ENCODE measurements around the gene TRIO.

The TRIO gene

DNA sequence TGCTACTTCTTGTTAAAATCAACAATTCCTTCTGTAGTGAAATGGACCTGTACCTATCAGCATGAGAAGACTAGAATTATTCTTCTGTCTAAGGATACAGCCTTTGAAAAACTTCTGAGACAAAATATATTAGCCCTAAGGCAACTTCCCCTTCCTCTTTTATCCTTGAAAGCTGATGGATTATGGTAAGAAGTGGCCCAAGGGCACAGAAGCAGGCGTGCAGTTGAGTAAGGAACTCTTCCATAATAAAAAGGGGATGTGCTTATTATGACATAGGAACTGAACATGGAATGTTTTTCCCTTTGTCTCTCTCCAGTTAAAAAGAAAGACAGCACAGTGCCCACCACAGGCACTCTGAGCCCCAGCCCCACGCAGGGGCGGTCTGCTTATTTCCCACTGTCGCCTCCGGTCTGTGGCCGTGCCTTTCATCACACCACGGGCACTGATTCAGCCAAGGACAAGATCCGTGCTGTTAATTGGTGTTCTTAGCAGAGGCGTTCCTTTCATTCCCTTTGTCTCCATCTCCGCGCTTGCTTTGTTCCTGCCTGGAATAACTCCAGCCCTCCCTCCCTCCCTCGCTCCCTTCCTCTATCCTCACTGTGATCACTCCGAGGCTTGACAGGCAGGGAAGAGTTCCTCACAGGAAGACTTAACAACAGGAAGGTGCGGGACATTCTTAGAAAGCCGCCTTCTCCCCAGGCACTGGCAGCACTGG is 302.6 kb downstream of the TRIO start:
- no peak for DNase-seq

DNA sequence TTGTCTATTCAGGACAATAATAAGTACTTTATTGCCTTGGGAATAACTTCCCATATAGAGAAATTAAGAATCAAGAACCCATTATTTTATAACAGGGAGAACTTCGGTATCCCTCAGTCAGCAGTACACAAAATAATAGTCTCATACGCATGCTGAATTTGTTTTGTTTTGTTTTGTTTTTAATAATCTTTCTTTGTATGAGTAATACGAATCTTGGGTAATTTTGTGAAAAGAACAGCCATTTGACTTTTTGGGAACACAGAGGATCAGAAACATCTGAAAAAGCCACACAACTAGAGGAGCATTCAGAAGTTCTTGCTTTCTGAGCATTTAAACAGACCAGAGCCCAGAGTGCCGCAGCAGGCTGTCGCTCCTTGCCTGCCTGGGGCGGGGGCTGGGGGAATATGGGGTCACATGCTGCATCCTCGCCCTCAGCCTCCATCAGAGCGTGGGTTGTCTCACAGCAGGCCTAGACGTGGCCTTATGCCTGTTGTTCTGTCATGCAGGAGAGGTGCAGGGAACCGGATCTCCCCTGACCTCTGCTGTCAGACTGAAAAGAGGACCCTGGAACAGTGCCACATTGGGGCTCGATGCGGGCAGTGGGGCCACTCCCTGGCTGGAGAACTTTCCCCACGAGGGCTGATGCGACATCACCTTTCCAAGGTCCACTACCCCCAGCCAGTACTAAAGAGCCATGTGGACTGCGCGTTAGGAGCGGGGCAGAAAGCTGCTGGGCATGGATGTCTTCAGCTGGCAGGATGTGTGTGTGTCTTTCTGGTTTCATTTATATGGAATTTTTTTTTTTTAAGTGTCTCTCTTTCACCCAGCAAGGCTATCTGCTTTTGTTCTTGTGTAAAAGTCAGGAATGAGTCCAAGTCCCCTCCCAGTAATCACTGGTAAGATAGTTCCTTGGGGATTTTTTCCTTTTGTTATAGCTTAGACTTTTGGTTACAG is 305.1 kb downstream of the TRIO start:
- no peak for DNase-seq

DNA sequence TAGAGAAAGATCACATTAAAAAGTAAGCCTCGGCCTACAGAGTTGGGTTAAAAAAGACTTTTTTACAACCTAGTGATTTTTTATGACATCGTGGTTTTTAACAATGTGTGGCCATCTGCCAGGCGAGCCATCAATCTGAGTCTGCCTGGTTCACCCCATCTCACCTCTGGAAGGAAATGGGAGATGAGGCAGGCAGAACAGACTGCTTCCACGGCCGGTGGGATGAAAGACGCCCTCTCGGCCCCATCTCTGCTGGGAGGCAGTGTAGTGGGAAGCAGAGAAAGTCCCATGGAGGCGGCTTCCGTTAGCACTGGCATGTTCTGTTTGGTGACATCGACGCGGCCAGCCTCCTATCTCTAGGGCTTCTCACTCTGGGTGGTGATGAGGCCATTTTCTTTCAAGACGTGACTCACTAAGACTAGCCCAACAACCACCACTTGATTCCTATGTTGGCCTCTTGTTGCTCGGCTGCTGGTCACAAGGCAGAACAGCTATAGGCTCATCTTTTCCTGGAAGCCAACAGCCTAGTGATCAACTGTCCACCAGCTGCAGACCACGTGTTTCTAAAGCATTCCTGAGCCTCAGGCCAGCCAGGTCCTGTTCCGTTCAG is 306.0 kb downstream of the TRIO start:
- DNase-seq = no peak

DNA sequence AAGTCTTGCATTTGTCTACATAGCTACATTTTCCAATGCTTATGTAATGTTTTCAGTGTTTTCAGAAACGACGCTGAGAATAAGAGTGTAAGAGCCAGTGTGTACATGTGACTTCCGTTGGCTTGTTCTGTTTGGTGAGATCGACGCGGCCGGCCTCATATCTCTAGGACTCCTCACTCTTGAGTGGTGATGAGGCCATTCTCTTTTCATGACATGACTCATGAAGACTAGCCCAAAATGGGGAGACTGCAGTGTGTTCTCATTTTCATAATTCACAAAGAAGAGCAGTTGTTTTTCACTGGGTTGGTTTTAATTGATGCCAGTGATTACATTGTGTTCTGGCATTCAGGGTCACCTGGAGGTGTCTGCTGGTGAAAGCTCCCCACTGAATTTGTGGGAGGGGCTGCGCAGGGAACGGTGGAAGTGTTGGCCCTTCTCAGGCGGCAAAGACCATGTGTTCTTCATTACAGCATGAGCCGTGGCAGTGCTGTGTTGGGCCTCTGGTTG is 306.9 kb downstream of the TRIO start:
- no peak for DNase-seq

DNA sequence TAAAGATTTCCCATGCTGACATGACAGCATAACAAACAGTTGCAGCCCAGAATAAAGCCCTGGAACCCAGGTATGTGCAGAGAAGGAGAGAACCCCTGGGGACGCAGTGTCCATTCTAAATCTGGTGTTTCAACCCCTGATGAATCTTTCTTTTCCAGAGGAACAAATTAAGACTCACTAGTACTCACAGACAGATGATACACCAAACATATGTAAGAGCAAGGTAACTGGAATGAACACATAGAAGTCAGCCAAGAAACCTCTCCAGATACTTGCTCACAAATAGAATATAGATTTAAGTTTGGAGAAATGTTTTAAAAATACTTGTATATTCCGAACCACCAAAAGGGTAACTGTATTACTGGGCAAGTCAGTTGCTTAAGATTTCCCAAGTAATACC is 307.6 kb downstream of the TRIO start:
- DNase-seq = no peak

DNA sequence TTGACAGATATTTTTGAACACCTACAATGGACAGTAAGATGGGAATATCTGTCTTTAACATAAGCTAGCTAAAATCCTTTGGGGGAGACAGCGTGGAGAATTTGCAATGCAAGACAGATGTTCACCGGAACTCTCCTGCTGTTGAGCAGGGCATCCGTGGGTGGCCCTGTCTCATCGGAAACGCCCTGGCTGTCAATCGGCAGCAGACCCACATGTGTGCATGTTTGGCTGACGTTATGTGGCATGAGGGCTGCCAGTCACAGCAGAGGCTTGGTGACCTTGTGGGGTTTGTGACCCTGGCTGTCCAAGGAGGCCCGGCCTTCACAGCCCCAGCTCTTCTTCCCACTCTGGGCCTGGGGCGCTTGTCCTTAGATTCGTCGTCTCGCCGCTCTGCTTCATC is 308.7 kb downstream of the TRIO start:
- DNase-seq = no peak

DNA sequence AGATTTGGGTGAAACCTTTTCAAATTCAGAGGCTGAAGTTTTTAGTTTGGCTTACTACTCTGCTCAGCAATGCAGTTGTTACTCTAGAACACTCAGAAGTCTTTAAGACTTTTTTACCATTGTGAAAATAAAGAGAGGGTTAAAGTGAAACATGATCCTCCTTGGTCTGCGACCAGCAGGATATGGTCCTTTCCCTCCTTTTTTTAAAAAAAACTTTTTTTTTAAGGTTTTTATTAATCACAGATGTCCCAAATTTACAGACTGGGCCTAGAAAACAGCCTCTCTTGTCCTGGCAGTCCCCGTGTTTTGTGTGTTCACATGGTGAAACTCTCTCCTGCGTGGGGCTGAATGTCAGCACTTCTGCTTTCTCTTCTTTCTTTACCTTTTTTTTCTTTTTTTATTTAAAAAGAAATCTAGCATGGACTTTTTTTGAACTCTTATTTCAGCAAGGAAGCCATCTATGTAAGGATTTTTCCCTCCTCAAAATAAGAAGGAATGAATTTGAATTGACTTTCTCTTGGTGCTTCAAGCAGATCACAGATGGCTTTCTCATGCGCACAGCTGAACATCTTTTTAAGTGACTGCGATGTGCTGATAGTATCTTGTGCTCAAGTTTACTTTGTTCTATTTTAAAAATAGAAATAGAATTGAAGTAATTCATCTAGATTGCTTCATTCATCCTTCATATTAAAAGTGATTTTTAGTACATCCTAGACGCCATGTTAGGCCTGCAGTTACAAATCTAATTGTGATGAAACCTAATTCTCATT is 309.7 kb downstream of the TRIO start:
- no peak for DNase-seq

DNA sequence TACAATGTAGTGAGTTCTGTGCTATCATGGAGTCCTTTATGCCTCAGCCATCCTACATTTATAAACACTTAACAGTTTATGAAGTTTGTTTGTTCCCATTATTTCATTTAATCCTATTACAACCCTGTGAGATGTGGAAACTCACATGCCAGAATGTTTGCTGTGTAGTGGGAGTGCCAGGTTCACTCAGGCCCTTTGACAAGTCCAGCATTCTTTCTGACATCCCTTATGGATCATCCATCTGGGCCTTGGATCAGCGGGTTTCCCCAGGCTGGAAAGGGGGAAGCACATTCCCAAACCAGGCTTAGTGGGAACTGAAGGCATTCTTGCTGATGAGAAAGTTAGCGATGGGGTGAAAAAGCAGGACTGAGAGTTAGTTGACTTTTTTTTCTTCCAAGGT is 310.3 kb downstream of the TRIO start:
- no peak for DNase-seq

DNA sequence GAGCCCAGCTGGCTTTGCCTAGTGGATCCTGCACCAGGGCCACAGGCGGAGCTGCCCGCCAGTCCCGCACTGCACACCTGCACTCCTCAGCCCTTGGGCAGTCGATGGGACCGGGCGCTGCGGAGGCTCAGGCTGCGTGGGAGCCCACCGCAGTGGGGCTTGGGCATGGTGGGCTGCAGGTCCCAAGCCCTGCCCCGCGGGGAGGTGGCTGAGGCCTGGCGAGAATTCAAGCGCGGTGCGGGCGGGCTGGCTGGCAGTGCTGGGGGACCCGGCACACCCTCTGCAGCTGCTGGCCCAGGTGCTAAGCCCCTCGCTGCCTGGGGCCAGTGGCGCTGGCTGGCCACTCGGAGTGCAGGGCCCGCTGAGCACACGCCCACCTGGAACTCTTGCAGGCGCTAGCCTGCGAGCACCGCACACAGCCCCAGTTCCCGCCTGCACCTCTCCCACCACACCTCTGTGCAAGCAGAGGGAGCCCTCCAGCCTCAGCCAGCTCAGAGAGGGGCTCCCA is 312.7 kb downstream of the TRIO start:
- DNase-seq = no peak

DNA sequence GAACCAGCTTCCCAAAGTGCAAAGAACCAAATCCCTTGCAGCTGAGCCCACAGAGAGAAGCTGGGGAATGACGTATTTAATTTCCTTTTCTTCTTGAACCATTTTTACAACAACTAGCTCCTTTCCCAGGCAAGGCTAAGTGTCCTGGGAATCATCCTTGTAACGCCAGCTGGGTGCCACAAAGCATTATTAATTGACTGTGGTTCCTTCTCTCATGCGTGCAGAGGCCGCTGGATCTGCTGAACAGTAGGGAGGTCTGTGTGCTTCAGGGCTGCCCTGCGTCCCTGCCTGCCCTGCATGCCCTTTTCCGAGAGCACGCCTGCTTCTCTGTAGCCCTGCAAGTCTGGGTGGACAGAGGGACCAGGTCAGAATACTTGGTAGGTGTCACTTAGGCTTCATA is 314.3 kb downstream of the TRIO start:
- no peak for DNase-seq

DNA sequence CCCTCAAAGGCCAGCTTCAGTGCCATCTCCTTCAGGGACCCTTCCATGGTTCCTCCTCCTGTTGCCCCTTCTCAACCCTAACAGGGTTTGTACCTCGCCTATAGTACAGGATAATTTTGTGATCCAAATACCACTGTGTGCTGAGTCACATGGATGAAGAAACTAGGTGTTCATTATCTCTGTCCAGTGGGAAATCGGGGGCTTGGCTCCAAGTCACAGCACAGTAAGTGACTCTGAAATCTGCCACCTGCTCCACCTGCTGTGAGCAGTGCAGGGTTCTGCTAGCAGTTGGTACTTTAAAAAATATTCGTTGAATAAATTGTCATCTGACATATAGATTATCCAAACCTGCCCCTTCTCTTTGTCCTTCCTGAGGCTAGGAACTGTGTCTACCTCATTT is 315.3 kb downstream of the TRIO start:
- no peak for DNase-seq

DNA sequence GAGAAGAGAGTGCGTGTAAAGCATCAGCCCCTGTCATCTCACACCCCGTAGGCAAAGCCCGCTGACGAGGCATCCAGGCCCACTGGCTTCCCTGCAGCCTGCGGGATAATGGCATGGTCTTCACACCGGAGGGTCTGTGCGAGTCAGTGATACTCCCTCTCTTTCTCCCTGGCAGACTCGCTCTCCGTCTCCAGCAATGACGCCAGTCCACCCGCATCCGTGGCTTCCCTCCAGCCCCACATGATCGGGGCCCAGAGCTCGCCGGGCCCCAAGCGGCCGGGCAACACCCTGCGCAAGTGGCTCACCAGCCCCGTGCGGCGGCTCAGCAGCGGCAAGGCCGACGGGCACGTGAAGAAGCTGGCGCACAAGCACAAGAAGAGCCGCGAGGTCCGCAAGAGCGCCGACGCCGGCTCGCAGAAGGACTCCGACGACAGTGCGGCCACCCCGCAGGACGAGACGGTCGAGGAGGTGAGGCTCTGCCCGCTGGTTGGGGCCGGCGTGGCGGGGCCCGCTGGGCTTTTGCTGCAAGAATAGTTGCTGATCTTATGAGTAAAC is 317.8 kb downstream of the TRIO start:
- no peak for DNase-seq

DNA sequence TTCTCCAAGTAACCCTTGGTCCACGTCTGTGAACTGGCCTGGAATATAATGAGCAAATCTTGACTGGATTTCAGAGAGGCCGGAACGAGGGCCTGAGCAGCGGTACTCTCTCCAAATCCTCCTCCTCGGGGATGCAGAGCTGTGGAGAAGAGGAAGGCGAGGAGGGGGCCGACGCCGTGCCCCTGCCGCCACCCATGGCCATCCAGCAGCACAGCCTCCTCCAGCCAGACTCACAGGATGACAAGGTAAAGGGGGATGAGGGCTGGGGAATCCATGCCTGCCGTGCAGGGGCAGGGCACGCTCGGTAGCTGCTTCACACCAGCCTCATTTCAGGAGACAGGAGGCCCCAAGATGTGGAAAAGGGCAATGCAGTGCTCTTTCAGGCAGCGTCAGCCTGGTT is 319.5 kb downstream of the TRIO start:
- DNase-seq = no peak

DNA sequence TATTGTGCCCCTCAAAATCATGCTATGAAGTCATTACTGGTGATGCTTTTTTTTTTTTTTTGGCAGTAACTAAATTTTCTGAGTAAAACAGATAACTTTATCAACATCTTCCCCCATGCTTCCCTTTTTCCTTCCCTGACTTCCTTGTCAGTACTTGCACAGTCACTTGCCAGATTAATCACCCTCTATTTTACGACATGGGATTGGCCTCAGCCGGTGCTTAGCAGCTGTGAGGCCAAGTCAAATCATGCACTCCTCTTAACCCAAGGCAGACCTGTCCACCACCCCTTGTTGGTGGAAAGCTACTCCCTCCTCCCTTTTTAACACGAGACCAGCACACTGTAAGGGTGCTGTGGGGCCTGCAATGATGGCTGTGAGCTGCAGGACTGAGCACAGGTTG is 320.5 kb downstream of the TRIO start:
- peak; percentile 55 for DNase-seq

DNA sequence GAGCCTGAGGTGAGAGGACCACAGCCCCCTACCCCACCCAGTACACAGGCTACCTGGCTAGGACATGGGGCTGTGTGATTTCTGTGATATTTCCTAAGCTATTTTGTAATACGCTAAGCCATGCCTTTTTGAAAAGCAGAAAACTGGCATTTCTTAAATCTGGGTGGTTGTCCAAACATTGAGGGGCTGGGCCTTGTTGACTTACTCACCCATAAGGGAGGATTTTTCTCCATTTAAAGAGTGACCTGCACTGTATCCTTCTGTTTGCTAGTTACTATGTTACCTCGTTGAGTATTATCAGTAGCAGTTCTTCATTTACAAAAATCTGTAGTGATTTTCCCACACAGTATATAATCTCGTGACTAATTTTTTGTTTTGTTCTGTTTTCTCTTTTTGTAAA is 321.0 kb downstream of the TRIO start:
- DNase-seq = no peak

DNA sequence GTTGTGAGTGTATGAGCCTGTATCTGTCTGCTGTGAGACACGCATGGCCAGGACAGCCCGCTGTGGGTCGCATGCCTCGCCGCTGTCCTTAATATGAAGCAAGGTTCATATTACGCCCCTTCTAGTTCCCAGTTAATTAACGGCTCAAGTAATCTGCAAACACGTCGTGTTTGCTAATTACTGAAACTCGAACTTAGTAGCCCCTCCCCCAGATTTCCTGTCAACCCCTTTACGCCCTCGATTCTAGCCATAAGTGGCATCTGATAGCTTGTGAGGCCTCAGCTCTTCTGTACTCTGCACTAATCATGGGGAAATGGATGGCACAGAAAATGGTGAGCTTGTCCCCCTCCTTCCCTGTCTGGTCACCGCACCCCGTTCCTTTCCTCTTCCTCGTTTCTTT is 321.5 kb downstream of the TRIO start:
- DNase-seq = no peak

DNA sequence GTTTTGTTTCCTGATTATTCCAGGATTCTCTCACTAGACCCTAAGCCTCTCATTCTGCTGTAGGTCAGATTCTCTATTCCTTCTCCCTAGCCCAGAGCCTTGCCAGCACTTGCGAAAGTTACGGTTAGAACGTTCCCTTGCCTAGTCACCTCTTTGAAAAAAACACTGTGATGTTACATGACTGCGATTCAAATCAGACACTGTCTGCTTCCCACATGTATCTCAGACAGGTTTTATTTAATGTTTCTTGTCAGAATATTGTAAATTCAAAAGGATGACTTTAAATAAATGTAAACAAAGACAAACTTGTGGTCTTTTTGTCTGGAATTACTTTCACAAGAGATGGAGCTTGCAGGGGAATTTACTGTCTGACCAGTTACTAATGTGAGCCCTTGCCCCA is 322.0 kb downstream of the TRIO start:
- no peak for DNase-seq

DNA sequence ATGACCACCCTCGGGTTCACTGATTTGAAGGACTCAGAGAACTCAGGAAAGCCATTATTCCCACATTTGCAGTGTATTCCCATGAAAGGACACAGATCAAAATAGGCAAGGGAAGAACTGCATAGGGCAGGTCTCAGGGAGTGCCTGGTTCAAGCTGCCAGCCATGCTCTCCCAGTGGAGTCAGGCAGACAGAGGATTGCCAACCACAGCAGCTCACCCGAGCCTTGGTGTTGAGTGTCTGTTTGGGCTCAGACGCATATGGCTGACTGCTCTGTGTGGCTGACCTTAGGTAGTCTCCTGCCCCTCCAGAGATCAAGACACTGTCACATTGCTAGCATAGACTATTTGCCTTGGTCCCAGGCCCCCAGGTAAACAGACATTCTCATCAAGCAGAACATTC is 322.6 kb downstream of the TRIO start:
- DNase-seq = no peak

DNA sequence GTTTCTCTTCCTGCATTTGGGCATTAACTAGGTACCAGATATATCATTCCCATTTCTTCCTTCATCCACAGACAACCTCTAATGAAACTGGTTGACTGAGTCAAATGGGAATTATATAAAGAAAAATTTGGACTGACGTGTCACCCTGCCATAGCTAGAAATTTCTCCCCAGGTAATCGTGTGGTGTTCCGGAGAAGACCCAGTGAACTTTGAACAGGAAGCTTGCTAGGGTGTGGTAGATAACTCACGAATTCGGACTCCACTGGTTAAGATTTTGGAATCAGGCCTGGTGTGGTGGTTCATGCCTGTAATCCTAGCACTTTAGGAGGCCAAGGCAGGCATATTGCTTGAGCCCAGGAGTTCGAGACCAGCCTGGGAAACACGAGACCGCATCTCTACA is 324.1 kb downstream of the TRIO start:
- DNase-seq = no peak

DNA sequence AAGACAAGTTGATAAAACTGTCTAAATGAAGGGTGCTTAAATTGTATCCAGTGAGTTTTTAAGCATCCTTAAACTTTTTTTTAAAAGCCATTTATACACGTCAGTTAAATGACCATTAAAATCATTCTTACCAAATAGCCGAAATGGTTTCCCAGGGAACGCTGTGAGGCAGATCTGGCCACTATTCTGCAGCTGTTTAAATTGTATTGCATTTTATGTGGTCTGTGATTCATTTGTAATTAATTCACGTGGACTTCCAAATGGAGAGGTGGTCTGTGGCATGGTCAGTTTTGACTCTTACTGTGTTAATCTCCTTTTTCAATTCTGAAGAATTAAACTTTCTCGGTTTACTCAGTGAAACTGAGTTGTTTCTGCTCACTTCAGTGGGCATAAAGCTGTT is 324.7 kb downstream of the TRIO start:
- no peak for DNase-seq

DNA sequence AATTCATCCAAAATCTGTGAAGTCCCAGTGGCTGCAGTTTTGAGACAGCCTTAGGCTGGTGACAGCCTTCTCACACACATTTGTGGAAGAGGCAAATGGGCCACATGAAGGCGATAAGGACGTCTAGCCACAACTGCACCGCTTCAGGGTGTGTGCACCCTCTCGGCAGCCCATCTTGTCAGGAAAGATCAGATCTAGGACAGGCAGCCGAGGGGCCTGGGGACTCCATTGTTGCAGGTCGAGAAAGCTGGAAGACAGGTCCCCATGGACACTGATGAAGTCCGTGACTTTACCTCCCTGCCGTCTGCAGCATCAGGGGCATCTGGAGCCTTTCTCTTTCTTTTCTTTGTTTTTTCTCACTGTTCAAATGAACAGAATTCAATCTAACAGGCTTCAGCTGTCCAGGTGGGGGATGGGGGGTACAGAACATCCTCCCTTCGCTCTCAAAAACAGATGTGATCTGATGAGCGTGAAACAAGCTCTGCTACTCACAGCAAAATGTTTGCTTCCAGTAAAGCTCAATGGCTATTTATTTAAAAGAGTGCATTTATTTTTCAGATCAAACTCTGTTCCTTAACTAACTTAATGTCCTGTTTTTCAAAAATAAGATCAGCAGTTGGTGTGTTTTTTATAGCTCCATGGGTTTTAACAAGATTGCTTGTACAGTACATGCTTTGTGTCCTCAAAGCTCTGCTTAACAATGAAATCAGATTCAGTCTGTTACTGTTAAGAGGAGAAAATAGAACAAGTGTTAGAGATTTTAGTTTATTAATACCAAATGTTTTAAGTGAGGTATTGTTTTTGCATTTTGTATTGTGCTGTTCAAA is 326.6 kb downstream of the TRIO start:
- no peak for DNase-seq

DNA sequence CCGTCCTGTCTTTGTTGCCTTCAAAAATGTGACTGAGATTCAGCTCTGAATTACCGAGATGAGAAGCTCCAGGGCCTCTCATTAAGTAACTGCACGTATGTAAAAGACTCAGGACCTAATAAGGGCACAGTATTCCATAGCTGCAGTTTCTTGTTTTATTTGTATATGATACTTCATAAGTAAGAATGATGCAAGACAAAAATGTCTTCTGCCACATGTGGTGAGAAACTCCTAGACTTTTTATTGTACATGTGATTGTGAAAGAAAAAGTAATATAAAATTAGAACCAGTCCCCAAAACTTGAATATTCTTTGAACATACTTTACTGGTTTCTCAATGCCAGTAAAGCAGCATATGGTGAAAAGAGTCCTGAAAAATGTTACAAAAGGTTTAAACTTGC is 328.4 kb downstream of the TRIO start:
- DNase-seq = no peak

Data from CD4-positive, alpha-beta T cell treated with Interleukin-15 for 1 hour (primary cell).